GM23338 (cell line): ENCODE results near the gene DNMT1. TPM values are rescaled to one million over a fixed set of nuclear protein-coding genes. Genes with fewer than 3 reads are reported as not detected.

Experiments
- ATAC-seq: fragments of 200-7000 bp; cut with Tn5 transposase; 3 replicates; pipeline ENCODE4 v1.9.1; 2020
- DNase-seq: peaks from one replicate; pipeline ENCODE4 v3.0.0-alpha.2; 2015; ENCODE audit warnings: low spot score
- H2AFZ ChIP-seq: fragments of 200-600 bp; sonication (generic); 2 replicates; pipeline ENCODE4 v1.8.0; 2016; ENCODE audit warnings: antibody characterized with exemption, mild to moderate bottlenecking, moderate library complexity
- H3F3A ChIP-seq: fragments of 200-600 bp; sonication (generic); replicated peaks from 2 replicates; pipeline ENCODE4 v1.8.0; 2017; ENCODE audit warnings: antibody characterized with exemption, mixed run types, low read depth
- H3K27ac ChIP-seq: fragments of 200-600 bp; sonication (generic); 2 replicates; pipeline ENCODE4 v1.6.1; 2016; ENCODE audit warnings: low read depth
- H3K27me3 ChIP-seq: fragments of 200-600 bp; sonication (generic); 2 replicates; pipeline ENCODE4 v1.8.0; 2016; ENCODE audit warnings: mild to moderate bottlenecking, mixed run types, moderate library complexity; ENCODE audit not compliant: insufficient read depth
- H3K36me3 ChIP-seq: fragments of 200-600 bp; sonication (generic); 2 replicates; pipeline ENCODE4 v1.8.0; 2016; ENCODE audit warnings: mild to moderate bottlenecking; ENCODE audit not compliant: insufficient read depth
- H3K4me1 ChIP-seq: fragments of 200-600 bp; sonication (generic); 2 replicates; pipeline ENCODE4 v1.8.0; 2016; ENCODE audit warnings: mild to moderate bottlenecking, moderate library complexity; ENCODE audit not compliant: insufficient read depth
- H3K4me2 ChIP-seq: fragments of 200-600 bp; sonication (generic); 2 replicates; pipeline ENCODE4 v1.7.1; 2017; ENCODE audit warnings: mixed run types
- H3K4me3 ChIP-seq: fragments of 200-600 bp; sonication (generic); 2 replicates; pipeline ENCODE4 v1.6.1; 2016; ENCODE audit warnings: mixed run types
- H3K79me2 ChIP-seq: fragments of 200-600 bp; sonication (generic); replicated peaks from 2 replicates; pipeline ENCODE4 v1.8.0; 2017; ENCODE audit warnings: mild to moderate bottlenecking; ENCODE audit not compliant: insufficient read depth
- H3K9me2 ChIP-seq: fragments of 200-600 bp; sonication (generic); 2 replicates; pipeline ENCODE4 v1.8.0; 2017; ENCODE audit not compliant: insufficient read depth
- H4K20me1 ChIP-seq: fragments of 200-600 bp; sonication (generic); replicated peaks from 2 replicates; pipeline ENCODE4 v1.8.0; 2017; ENCODE audit warnings: mild to moderate bottlenecking; ENCODE audit not compliant: insufficient read depth
- H3K27ac Mint-ChIP-seq: 2 replicates; pipeline ENCODE4 v1.8.0; 2020; ENCODE audit warnings: inconsistent platforms, mild to moderate bottlenecking, moderate library complexity, mixed read lengths
- H3K27me3 Mint-ChIP-seq: 3 replicates; pipeline ENCODE4 v1.8.0; 2022; ENCODE audit warnings: low read depth, mild to moderate bottlenecking, moderate library complexity, mixed read lengths, inconsistent platforms; ENCODE audit not compliant: insufficient read depth, poor library complexity
- H3K36me3 Mint-ChIP-seq: 3 replicates; pipeline ENCODE4 v1.8.0; 2021; ENCODE audit warnings: low read depth, mild to moderate bottlenecking, inconsistent platforms, moderate library complexity, mixed read lengths
- H3K4me1 Mint-ChIP-seq: 3 replicates; pipeline ENCODE4 v1.8.0; 2020; ENCODE audit warnings: mild to moderate bottlenecking, inconsistent platforms, mixed read lengths
- H3K4me3 Mint-ChIP-seq: 3 replicates; pipeline ENCODE4 v1.8.0; 2021; ENCODE audit warnings: moderate library complexity, mild to moderate bottlenecking, inconsistent platforms, mixed read lengths
- H3K9me3 Mint-ChIP-seq: 3 replicates; pipeline ENCODE4 v1.8.0; 2020; ENCODE audit warnings: moderate library complexity, mild to moderate bottlenecking, inconsistent platforms, mixed read lengths
- CTCF ChIP-seq, 2 experiments: fragments of 200-600 bp in 1 of 2; sonication (generic) in 1 of 2; conservative IDR thresholded peaks; 2 replicates each; pipeline versions ENCODE4 v1.5.1 to v1.6.1; 2016 to 2017; ENCODE audit warnings: antibody characterized with exemption in 2 of 2, low read depth in 2 of 2, mild to moderate bottlenecking in 2 of 2, moderate library complexity in 1 of 2
- ETS1 ChIP-seq: IDR thresholded peaks from 2 replicates; pipeline ENCODE4 v1.6.1; 2016; ENCODE audit warnings: antibody characterized with exemption
- EZH2 ChIP-seq: fragments of 200-600 bp; sonication (generic); IDR thresholded peaks from one replicate; pipeline ENCODE4 v1.8.0; 2017; ENCODE audit warnings: antibody characterized with exemption, mild to moderate bottlenecking, low read depth; ENCODE audit not compliant: unreplicated experiment
- EZH2phosphoT487 ChIP-seq: fragments of 200-600 bp; sonication (generic); IDR thresholded peaks from one replicate; pipeline ENCODE4 v1.8.1; 2018; ENCODE audit warnings: antibody characterized with exemption; ENCODE audit not compliant: unreplicated experiment
- JUNB ChIP-seq: IDR thresholded peaks from one replicate; pipeline ENCODE4 v1.6.1; 2016; ENCODE audit warnings: antibody characterized with exemption; ENCODE audit not compliant: unreplicated experiment
- NANOG ChIP-seq: IDR thresholded peaks from 2 replicates; pipeline ENCODE4 v1.6.1; 2016; ENCODE audit warnings: antibody characterized with exemption, borderline replicate concordance
- STAT1 ChIP-seq: IDR thresholded peaks from one replicate; pipeline ENCODE4 v1.6.1; 2016; ENCODE audit warnings: antibody characterized with exemption; ENCODE audit not compliant: unreplicated experiment
- ZNF114 ChIP-seq: fragments of 250-450 bp; sonication (Bioruptor Pico); IDR thresholded peaks from 2 replicates; pipeline ENCODE4 v1.5.0; 2020; ENCODE audit warnings: mild to moderate bottlenecking, moderate library complexity
- ZNF331 ChIP-seq: fragments of 250-450 bp; sonication (Bioruptor Pico); IDR thresholded peaks from 2 replicates; pipeline ENCODE4 v1.5.0; 2020; ENCODE audit warnings: low read depth, mild to moderate bottlenecking, moderate library complexity
- ZNF462 ChIP-seq: fragments of 250-450 bp; sonication (Bioruptor Pico); IDR thresholded peaks from 2 replicates; pipeline ENCODE4 v1.5.0; 2020; ENCODE audit warnings: mild to moderate bottlenecking, moderate library complexity
- polyA plus RNA-seq: library from polyadenylated mRNA; unstranded; fragments of >200 nt; fragmentation: Nextera tagmentation; extraction: Ambion mirVana; gene quantifications from 2 replicates; pipeline ENCODE4 v1.2.1, GENCODE V29; 2016
- total RNA-seq: library from RNA; depleted of rRNA; stranded (reverse); fragments of >200 nt; shearing (Covaris generic); gene quantifications from 2 replicates; pipeline ENCODE4 v1.2.3, GENCODE V29; 2014

The DNMT1 gene
- total and polyA plus RNA-seq, 2 experiments from 2014 or later, result 238 to 589 TPM

GRCh38 chr19:10222201-10222890, 27.6 kb upstream of the DNMT1 start:
- Histone ChIP-seq H3K9me2 (no peaks in the 10 kb centered on the region; the same call in 1 of the 2 replicates), H3K4me1 (no peaks in the 10 kb centered on the region), H3F3A (no peaks in the 10 kb centered on the region), H3K27me3 (no peaks in the 10 kb centered on the region), H3K79me2 (no peaks in the 10 kb centered on the region), H3K4me2 (no peak overlapping the region), H4K20me1 (no peaks in the 10 kb centered on the region), H3K27ac (no peak overlapping the region; the same call in 1 of the 2 replicates), H3K36me3 (no peaks in the 10 kb centered on the region), H3K4me3 (no peak overlapping the region), H2AFZ (no peak overlapping the region)
- no peaks in the 10 kb centered on the region; the same call in 2 of the 3 replicates for H3K9me3 Mint-ChIP-seq
- DNase-seq, result no peak
- H3K36me3 Mint-ChIP-seq, result peaks cover 8% of the 10 kb centered on the region
- H3K4me1 Mint-ChIP-seq, result peaks cover 24% of the 10 kb centered on the region
- no peak for TF ChIP-seq ZNF114 (CRISPR knock-in tag)
- TF ChIP-seq ZNF331, result no peak
- TF ChIP-seq NANOG, result no peak
- TF ChIP-seq JUNB, result no peak
- no peak for TF ChIP-seq STAT1
- no peak for TF ChIP-seq EZH2phosphoT487
- ATAC-seq, result no peak
- peak overlapping the region; percentile 66; the same call in 1 of the 2 replicates for H3K27ac Mint-ChIP-seq
- H3K27me3 Mint-ChIP-seq, result peaks cover 4% of the 10 kb centered on the region
- no peak overlapping the region for H3K4me3 Mint-ChIP-seq

GRCh38 chr19:10220695-10221094, 25.9 kb upstream of the DNMT1 start:
- Histone ChIP-seq H4K20me1 (no peaks in the 10 kb centered on the region), H3K4me3 (no peak overlapping the region), H3K36me3 (no peaks in the 10 kb centered on the region), H2AFZ (no peak overlapping the region), H3K27ac (no peak overlapping the region), H3K79me2 (no peaks in the 10 kb centered on the region), H3K4me2 (no peak overlapping the region), H3K27me3 (no peaks in the 10 kb centered on the region), H3K4me1 (no peaks in the 10 kb centered on the region), H3F3A (no peaks in the 10 kb centered on the region), H3K9me2 (no peaks in the 10 kb centered on the region; the same call in 1 of the 2 replicates)
- DNase-seq (no peak), ATAC-seq (no peak)
- no peak for TF ChIP-seq JUNB
- TF ChIP-seq CTCF (conservative IDR thresholded peaks at IDR 0.05; ENCODE audit: low read depth in 2 of 2), result no peak
- TF ChIP-seq ETS1, result no peak
- no peak for TF ChIP-seq EZH2phosphoT487
- TF ChIP-seq STAT1, result no peak
- TF ChIP-seq ZNF462, result no peak
- no peak for TF ChIP-seq ZNF114 (CRISPR knock-in tag)
- no peak for TF ChIP-seq ZNF331
- TF ChIP-seq EZH2, result no peak
- H3K9me3 Mint-ChIP-seq, result no peaks in the 10 kb centered on the region; the same call in 2 of the 3 replicates
- peaks cover 2% of the 10 kb centered on the region for H3K27me3 Mint-ChIP-seq
- peaks cover 17% of the 10 kb centered on the region for H3K4me1 Mint-ChIP-seq
- peaks cover 8% of the 10 kb centered on the region for H3K36me3 Mint-ChIP-seq
- H3K4me3 Mint-ChIP-seq, result no peak overlapping the region
- peak overlapping the region; percentile 93 for H3K27ac Mint-ChIP-seq
